Activated CD4-positive, CD25-positive, alpha-beta regulatory T cell treated with anti-CD3 and anti-CD28 coated beads, Interleukin-2, amount 50 U/mL, for 24 hours (primary cell): ENCODE data around the gene GPC6.

ENCODE experiments used
- ATAC-seq, 2 donors: fragments of 150-1000 bp; cut with Tn5 transposase; one replicate each; pipeline ENCODE4 v1.10.0; 2021; ENCODE audit warnings: mild to moderate bottlenecking in 1 of 2, moderate library complexity in 1 of 2

Gene GPC6

GRCh38 chr13:94140027-94140426, 913.4 kb downstream of the GPC6 start:
- no peak for ATAC-seq

- no peak for ATAC-seq
These were observed 913.9 kb downstream of the GPC6 start for GRCh38 chr13:94140511-94140910.

- ATAC-seq: no peak
These were observed 917.2 kb downstream of the GPC6 start for GRCh38 chr13:94143624-94144350.

DNA sequence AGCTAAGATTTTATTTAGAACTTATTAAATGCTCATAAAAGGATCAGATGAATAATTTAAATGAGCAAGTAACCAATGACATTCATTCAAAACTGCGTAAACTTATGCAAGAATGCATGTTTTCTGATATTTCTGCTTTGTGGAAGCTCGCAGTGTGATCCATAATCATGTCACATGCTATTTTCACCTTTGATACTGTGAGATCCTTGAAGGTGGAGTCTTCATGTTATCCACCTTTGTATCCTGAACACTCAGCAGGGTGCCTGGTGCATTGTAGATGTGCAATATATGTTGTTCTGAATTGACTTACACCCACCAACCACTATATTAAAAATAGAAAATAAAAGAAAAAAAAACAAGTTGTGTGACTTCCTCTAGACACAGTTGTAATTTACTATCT, 919.4 kb downstream of the GPC6 start:
- no peak for ATAC-seq

GRCh38 chr13:94153586-94153985, 927.0 kb downstream of the GPC6 start:
- ATAC-seq: no peak

DNA sequence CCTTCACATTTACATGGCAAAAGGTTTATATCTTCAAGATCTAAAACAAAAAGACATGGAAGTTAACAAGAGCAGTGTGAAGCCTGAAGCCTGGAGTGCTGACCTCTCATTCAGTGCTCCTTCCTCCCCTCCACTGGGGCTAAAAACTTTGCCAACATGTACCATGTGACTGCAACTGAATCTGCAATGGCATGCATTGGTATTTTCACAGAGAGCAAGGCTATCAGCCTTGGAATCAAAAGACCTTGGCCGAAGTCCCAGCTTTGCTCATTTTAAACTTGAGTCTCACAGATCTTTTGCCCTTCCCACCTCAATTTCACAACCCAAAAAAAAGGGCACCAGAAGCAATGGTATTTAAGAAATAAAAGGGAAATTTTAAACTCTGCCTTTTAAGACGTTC, 927.8 kb downstream of the GPC6 start:
- no peak for ATAC-seq

GRCh38 chr13:94157705-94158218, 931.2 kb downstream of the GPC6 start:
- ATAC-seq: no peak

DNA sequence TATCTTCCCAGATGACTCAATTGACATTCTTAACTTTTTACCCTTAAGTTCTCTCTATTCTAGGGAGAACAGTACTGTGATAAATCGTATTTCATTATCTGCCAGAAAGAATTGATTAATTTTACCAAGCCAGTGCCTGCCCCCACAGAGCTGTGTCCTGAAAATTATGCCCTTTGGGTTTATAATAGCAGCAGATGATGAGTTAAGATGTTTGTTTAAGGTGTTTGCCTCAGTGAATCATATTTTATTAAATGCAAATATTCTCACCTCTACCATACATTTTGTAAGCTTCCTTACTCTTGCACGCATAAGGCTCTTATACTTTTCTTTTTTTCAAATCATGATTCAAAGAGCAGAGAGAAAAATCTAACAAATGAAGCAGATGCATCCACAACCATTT, 934.3 kb downstream of the GPC6 start:
- no peak for ATAC-seq

DNA sequence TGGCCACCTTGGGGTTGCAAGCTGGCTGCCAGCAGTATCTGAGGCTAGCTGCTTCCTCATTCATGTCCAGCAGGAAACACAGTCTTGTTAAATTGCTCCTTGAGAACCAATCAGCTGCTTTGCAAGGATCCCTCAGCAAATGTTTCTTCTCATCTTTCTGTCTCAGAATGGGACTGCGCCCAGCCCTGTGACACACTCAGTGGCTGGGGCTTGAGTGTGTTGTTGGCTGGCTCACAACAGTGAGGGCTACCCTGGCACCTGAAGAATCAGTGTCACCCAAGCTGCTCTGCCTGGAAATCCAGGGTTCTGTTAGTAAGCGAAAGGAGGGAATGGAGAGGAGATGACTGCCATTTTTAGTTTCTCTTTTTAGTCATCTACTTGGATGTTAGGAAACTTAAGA, 935.7 kb downstream of the GPC6 start:
- no peak for ATAC-seq

DNA sequence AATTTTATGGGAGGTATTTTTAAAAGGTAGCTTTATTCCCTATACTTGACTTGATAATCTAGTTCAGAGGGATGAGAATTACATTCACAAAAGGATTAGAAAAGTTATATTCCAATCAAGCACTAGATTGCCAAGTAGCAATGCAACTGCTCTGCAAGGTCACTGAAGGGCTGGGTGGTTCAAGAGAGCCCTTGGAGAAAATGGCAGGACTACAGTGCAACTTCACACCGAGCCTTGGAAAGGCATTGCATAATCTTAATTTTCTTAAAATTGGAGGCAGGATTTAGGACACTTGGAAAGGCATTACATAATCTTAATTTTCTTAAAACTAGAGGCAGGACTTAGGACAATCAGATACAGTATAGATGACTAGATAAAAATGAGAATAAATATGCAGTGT, 936.9 kb downstream of the GPC6 start:
- no peak for ATAC-seq

GRCh38 chr13:94168783-94169453, 942.3 kb downstream of the GPC6 start:
- ATAC-seq: no peak

DNA sequence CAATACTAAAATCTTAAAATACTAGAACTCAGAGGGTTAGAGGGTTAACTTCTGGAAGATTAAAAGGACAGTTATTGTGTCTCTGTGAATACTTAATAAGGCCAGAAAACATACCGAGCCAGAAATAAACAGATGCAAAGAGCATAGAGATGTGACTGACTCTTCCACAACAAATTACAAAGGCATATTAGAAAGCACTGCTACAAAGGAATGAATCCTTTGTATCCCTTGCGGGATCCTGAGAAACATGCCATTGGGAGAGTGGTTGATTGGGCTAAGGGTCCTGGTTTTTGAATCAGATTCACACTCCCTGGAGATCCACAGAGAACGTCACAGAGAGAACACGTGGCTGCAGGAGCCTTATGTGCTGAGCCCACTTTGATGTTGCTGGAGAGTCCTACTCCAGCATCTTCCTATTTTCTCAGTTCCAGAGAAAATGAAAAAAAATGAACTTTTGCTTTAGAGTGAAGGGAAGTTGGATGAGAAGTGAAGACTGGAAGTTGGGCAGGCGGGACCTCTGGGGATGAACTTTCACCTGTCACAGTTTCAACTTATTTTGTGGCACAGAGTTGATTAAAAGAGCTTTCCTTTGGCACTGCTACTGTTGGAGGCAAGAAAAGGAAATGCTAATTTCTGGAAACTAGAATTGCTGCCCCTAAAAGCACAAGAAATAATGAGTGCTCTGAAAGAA, 943.0 kb downstream of the GPC6 start:
- ATAC-seq: no peak

GRCh38 chr13:94170145-94170571, 943.6 kb downstream of the GPC6 start:
- ATAC-seq: no peak

DNA sequence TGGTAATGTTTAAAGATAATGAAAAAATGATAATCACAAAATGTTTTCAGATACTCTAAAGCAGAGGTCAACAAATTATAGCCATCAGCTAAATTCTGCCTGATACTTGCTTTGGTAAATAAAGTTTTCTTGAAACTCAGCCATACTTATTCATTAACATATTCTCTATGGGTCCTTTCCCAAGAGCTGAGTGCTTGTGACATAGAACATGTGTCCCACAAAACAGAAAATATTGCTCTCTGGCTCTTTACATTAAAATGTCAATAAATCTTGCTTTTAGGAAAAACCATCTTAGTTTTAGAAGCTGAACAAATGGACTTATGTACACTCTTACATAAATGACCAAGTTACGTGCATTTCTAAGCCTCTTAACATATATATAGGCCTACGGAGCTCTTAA, 945.8 kb downstream of the GPC6 start:
- no peak for ATAC-seq

GRCh38 chr13:94173312-94173854, 946.8 kb downstream of the GPC6 start:
- ATAC-seq: no peak

DNA sequence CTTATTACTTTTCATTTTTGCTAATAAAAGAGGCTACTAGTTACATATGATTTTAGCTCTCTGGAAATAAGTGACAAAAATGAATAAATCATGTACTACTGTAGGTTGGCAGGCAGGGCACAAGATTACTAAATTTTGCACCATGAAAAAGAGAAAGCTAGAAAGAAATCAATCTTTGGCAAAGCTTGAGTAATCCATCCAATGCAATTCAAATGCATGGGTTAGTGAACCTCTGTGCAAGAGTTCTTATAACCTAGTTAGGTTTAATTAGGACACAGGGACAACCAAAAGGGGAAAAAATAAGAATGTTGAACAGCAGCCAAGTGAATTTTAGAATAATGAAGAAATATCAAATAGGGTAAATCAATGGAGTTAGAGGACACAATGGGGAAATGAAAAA, 947.4 kb downstream of the GPC6 start:
- ATAC-seq: no peak

GRCh38 chr13:94175076-94175475, 948.5 kb downstream of the GPC6 start:
- ATAC-seq: no peak

GRCh38 chr13:94176561-94176960, 950.0 kb downstream of the GPC6 start:
- no peak for ATAC-seq

GRCh38 chr13:94177041-94177440, 950.4 kb downstream of the GPC6 start:
- ATAC-seq: no peak

GRCh38 chr13:94178625-94179244, 952.1 kb downstream of the GPC6 start:
- ATAC-seq: no peak

GRCh38 chr13:94181461-94182107, 955.0 kb downstream of the GPC6 start:
- no peak for ATAC-seq

DNA sequence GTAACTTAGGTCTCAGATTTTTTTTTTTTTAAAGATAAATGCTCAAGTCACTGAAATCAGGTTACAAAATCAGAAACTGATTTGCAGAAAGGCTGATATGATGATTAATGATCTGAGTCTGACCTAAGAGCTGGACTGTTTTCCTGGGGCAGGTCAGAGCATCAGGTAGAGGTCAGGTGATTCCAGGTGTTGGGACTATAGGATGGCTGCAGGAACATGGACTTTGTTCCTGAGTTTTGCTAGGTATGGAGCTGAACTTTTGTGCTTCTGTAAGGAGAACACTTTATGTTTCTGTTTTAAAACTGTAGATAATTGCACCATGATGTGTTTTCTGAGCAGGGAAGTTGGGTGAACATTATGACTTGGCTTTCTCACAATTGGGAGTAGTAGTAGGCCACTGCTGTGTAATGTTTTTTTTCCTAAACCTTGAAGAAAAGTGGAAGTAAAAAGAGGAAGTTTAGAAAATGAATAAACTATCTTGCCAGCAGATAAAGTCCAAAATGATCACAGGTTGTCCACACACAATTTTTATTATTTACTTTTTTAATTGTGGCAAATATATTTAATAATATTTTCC, 955.7 kb downstream of the GPC6 start:
- ATAC-seq: no peak
